Stimulated activated CD8-positive, alpha-beta memory T cell treated with anti-CD3 and anti-CD28 coated beads, Interleukin-4, amount 100 ng/mL, for 24 hours (primary cell): ENCODE results near the gene POP5.
A peak's percentile ranks its signal among the peaks of the same experiment; 100 is the strongest.

ENCODE experiments used
- DNase-seq: peaks from one replicate; pipeline ENCODE4 v3.0.0-alpha.2; 2020; ENCODE audit warnings: low read depth

Gene POP5

DNA sequence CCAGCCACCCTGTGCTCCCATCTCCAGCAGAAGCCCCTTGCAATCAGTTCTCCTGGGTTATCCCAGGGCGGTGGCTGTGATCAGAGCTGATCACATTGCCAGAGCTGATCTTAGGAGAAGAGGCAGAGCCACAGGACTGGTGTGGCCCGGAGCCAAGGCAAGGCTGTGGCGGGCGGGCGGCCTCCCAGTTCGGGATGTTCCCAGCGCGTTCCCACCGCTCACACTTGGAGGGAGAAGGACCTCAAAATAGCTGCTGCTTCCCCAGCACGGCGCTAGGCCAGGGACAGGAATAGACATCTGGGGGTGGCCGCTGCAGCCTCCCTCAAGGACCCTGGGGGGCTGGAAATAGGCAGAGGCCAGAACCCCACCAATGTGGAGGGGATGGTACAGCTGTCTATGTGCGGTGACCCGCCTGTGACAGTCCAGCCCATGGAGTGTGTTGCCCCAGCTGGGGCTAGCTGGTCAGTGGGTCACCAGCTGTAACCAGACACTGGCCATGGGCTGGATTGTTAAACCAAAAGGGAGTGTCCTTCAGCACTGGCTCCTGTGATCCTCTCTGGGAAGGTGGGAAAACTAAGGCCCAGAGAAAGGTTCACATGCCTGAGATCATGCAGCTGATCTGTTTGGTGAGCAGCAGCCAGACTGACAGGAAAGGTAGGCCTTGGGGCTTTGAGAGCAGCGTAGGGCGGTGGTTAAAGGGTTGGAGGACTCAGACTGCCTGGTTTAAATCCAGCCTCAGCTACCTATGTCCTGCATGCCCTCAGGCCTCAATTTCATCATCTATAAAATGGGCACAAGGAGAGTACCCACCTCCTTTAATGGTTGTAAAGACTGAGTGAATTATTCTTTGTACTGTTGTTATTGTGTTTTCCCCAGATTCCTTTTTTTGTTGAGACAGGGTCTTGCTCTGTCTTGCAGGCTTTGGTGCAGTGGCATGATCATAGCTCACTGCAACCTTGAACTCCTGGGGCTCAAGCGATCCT, 8.0 kb upstream of the POP5 start:
- no peak for DNase-seq

DNA sequence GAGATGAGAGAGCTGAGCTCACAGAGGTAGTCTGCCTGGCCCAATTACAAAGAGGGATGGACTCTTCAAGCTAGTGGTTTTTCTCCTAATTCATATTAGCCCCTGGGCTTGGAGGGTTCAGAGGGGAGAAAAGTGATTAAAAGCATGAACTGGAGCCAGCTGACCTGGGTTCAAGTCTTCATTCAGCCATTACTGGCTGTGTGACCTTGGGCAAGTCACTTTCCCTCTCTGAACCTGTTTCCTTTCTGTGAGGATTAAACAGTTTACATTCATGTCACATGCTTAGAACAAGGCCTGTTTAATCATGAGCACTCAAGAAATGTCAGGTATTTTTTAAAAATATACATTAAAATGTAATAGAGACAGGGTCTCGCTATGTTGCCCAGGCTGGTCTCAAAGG, 7.2 kb upstream of the POP5 start:
- DNase-seq, result no peak

DNA sequence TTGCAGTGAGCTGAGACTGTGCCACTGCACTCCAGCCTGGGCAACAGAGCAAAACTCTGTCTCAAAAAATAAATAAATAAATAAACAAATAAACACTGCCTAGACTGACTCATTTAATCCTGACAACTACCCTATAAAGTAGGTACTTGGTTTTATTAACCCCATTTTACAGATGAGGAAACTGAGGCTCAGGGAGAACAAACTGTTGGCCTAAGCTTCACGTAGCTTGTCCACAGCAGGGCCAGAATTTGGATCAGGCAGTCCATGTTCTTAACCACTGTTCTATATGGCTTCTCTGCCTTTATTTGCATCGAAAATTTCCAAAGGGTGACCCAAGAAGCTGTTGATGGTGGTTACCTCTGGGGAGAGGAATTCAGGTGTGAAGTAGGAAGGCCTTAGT, 5.7 kb upstream of the POP5 start:
- no peak for DNase-seq

DNA sequence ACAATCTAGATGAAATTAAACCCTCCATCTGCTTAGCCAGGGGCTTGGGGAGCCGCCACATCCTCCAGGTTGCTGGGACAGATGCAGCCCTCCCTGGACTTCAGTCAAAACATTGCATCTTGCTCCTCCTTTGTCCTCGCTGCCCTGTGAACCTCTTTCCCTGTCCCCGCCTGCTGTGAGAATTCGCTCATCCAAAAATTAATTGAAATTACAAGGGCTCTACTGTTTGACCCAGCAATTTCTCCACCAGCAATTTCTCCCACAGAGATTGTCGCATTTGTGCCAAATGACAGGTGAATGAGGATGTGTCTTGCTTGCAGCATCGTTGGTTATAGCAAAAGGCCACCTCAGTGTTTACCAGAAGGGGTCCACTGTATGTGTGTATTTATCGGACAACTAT, 5.0 kb upstream of the POP5 start:
- no peak for DNase-seq

DNA sequence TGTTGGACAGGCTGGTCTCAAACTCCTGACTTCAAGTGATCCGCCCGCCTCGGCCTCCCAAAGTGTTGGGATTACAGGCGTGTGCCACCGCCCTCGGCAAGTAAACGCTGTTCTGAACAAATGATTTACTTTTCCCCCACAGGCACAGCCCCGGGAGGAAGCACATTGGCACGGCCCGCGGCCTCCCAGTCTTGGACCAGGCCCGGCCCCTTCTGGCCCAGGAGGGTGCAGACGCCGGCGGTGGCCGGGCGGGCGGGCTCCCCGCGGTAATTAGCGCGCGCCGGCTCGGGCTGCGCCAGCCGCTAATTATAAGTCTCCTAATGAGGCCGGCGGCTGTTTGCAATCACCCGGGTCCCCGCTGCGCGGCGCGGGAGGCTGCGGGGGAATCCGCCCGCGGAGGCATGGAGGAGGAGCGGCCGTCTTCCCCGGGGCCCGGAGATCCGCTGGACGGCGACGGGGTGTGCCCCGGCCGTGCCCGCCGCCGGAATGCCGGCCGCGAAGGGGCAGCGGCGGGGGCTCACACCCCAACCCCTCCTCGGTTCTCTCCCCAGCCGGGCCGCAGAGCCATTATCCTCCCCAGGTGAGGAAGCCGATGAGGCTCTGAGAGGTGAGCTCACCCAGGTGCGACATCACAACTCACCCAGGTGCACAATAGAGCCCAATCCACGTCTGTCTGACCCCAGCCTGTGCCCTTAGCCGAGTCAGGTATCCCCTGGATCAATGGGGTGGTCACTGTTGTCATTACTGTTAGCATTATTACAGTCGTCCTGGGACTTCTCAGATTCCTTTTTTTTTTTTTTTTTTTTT, 3.3 kb upstream of the POP5 start:
- peak; percentile 16 for DNase-seq

DNA sequence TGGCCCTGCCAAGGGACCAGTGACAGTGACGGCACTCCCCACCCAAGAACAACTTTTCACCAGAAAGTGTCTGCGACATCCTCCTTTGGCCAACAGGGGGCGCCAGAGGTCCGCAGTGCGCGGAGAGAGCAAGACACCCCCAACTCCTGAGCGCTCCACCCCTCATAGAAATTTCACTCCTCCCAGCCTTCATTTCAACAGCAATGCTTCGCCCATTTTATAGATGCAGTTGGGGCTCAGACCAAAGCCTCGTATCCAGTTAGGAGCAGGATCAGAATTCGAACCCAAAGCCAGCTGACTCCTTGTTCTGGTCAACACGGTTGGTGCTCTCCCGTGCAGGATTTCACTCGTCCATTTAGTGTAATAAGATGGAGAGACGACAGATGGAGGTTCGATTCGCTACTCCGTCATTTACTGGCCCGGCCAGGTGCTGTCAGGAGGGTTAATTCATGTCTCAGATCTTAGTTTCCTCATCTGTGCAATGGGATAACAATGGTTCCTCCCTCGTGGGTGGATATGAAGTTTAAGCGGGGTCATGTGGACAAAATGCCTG, 2.4 kb upstream of the POP5 start:
- peak; percentile 64 for DNase-seq

DNA sequence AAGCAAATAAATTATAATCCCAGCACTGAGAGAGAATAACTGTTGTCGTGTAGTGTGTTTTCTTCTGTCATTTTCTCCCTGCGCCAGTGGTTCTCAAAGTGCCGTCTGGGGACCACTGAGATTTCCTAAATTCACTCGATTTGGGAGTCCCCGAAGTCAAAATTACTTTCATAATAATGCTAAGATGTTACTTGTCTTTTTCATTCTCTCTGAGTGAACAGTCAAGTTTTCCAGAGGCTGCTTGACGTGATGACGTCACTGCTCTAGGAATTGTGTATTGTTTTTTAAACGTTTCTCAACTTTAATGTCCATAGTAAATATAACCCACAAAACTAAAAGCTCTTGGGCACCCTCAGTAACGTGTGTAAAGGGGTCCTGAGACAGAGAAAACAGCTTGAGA, 796 bp upstream of the POP5 start:
- DNase-seq, result no peak

DNA sequence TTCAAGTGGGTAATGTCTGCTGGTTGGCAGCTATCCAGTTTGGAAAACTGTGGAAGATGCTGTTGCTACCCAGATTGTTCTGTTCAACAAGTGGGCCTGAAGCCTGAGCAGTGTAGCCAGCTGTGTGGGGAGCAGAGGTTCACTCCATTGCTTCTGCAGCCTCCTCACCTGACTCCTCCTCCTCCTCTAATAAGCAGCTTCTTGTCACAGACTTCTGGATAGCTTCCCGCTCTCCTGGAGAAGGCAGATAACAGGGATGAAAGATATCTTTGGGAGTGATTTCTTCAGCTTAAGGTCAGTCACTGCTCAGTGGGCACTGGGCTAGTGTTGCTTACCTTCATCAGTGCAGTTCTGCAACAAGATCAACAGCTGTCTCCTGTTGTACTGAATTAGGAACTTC, 2.0 kb downstream of the POP5 start:
- DNase-seq, result no peak

DNA sequence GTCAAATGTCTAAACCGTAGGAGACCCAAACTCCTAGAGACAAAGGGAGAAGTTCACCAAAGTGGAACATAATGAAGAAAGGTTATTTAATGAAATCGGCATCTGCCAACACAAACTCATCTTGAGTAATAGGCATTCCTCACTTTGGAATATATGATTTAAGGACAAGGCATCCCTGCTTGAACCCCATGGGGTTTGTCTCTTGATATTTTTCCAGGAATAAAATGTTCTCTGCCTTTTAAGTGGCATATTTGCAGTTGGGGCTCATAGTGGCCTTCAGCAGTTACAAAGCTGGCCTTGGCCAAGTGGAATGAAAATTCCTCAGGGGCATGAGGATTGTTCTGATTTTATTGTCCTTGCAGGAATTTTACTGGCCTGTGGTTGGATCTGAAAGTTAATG, 7.1 kb downstream of the POP5 start:
- DNase-seq, result no peak

DNA sequence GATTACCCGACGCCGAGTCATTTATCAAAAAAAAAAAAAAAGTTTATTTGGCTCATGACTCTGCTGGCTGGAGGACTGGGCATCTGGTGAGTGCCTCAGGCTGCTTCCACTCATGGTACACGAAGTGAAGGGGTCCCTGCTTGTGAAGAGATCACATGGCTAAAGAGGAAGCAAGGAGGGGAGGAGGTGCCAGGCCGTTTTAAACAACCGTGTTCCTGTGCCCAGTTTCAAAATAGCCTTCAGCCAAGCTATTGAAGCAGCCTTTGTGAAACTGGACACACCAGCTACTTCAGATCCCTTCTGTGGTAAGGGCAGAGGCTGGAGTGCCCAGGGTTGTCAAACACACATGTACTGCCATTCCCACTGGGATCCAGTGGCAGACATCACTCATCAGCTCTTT, 7.6 kb downstream of the POP5 start:
- no peak for DNase-seq

DNA sequence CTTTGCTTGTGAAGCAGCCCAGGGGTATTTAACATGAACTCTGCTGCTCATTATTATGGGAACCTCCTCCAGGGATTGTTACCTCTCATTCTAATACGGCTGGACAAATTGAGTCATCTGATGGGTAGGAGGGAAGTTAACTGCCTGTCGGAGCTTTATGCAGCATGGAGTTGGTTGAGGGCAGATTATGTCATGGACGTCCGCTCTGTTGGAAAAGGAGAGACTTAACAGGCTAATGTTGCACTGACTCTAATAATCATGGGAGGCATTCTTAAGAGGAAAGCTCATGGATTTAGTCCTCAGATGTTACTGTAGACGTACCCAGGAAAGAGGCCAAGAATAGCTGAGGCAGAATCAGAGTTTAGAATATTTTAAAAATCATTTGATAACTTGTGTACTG, 9.9 kb downstream of the POP5 start:
- DNase-seq, result no peak

DNA sequence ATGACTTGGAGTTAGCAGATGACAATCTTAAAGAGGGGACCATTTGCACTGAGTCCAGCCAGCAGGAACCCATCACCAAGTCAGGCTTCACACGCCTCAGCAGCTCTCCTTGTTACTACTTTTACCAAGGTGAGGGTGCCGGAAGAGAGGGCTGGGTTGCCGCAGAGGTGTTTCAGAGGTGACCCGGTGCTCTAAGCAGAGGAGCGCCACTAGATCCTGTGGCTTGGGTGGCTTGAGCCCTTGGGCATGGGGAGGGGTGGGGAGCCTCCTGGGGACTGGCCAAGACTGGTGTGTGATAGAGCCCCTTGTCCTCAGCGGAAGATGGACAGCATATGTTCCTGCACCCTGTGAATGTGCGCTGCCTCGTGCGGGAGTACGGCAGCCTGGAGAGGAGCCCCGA, 17.7 kb downstream of the POP5 start:
- no peak for DNase-seq

DNA sequence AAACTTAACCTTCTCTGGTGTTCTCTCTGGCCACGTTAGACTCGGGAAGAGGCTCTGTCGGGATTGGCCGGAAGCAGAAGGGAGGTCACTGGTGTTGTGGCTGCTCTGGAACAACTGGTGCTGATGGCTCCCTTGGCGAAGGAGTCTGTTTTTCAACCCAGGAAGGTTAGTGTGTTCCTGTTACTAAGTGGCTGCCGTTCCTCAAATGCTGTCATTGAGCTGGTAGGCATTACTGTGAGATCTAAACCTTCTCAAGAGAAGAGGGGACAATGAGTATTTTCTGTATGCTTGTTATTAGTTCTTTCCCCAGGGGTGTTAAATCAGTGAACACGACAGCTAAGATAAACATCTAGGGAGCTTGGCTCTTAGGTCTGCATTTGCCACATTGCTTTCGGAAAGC, 18.3 kb downstream of the POP5 start:
- DNase-seq, result no peak

DNA sequence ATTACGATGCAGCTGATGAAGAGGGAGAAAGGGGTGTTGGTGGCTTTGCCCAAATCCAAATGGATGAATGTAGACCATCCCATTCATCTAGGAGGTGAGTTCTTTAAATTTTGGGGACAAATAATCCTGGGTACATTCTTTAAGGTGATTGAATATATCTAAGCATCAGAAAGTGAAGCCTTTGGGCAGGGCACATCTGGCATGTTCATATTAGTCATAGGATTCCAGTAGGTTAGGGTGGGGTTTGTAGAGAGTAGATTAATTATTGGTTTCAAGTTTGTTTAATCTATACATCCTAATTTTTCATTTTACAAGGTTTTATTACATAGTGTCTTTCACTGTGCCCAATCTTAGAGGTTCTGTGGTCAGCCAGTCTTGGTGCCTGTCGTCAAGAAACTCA, 23.6 kb downstream of the POP5 start:
- no peak for DNase-seq

DNA sequence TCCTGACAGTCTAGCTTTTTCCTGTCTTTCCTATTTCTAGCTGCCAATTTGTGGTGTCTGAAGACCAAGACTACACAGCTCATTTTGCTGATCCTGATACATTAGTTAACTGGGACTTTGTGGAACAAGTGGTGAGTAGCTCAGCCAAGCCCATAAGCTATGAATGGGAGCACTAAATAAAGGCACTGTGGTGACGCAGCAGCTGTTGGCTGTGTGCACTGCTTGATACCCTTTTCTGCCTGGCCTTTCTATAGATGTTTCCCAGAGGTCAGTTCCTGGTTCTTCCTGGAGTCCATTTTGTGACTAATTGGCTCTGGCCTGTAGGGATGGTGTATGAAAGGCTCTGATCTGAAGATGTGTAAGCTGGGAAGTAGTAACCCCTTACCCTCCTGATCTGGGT, 26.5 kb downstream of the POP5 start:
- no peak for DNase-seq

DNA sequence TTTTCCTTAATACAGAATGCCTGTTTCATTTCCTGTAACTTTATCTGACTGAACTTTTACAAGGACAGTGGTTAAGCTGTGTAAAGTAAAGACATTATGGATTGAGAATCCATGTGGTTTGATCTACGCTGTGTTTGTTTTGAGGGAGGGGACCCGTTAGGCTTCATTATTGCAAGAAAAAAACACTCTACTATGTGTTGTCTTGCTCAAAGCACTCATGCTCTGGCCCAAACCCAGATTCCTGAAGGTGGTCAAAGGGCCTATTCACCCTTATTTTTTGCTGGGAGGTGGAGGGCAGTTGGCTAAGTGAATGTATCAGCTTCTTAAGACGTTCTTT, 35.2 kb downstream of the POP5 start:
- DNase-seq, result no peak

DNA sequence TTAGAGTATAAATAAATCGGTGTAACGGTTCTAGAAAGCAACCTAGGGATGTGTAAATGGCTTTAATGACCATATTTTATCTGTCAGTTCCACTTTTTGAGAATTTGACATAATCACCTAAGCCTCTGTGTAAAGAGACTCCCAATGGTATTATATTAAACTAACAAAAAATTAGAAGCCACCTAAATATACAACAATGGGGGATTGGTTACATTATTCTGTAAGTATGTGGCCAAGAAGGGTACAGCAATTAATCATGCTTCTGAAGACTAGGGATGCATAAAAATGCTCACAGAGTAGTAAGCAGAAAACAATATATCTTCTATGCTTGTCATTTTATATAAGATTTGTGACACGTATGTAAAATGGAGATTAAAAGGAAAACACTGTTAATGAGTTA, 36.5 kb downstream of the POP5 start:
- no peak for DNase-seq

DNA sequence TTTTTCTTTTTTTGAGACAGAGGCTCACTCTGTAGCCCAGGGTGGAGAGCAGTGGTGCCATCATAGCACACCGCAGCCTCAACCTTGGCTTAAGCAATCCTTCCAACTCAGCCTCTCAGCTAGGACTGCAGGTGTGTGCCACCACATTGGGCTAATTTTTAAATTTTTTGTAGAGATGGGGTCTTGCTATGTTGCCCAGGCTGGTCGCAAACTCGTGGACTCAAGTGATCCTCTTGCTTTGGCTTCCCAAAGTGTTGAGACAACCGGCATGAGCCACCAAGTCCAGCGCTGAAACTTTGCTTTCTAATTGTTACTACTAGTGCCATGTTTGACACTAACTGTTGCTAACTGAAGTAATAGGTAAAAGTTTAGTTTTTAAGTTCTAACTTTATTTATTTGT, 39.0 kb downstream of the POP5 start:
- no peak for DNase-seq

DNA sequence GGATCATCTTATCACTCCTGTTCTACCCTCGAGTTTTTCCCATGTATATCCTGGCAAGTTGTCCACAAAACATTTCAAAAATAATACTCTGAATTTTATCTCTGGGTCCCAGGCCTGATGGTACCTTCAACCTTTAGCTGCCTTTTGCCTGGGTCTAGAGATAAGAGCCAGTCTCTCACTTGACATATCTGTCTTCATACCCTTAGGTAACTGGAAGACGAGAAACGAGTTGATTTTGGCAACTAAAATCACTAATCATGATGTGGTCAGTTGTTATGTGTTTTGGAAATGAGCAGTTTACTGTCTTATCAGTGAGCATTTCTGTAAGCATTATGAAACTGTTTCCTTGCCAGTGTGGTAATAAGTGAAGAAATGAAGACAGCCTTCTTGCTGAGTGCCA, 40.8 kb downstream of the POP5 start:
- DNase-seq, result no peak

DNA sequence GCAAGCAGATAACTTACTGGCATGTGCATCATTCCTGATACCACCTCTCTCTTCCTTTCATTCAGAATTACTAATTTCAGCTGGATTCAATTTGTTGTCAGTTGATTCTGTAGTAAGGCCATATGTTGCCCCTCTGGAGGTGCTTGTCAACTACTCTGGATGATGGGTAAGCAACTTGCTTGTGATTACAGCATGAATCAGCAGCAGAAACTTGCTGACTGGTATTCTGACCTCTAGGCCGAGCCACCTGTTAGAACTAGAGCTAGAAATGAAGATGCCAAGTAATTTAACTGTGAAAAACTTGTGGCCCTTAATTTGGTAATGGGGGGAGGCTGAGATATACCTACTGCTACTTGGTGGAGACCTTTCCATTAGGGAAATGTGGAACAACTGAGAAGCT, 41.9 kb downstream of the POP5 start:
- no peak for DNase-seq

DNA sequence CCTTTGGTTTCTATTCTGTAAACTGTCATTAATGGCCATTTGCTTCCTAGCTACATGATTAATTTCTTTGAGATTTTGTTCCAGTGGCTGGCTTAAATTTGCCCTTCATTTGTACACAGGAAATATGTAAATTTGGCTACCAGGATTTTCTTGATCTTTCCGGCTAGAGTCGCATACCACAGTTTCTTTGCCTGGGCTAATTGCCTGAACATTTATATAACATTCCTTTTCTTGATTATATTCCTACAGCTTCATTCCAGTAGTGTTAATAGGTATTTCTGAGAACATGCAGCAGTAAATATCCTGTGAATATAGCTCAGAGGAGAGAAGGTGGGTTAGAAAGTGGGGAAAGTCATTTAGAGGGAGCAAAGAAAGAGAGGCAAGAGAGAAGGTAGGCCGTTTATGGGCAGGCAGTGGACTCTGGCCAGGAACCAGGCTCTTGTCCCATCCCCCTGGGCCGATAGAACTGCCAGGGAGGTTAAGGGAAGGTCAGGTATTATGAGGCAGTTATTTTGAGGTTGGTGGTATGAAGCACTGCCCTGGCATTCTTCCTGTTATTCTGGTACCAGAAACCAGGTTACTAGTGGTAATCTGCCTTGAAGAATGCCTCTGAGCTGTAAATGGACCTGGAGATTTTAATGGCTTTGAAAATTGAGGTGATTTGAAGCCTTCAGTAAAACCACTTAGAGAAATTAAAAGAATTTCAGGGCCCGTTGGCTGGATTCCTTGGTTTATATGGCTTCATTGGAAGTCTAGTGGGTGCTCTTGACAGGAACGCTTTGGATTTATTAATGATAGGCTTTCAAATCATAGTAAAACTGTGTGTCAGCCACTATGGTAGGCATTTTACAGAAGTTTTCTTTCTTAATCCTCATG, 42.7 kb downstream of the POP5 start:
- no peak for DNase-seq

DNA sequence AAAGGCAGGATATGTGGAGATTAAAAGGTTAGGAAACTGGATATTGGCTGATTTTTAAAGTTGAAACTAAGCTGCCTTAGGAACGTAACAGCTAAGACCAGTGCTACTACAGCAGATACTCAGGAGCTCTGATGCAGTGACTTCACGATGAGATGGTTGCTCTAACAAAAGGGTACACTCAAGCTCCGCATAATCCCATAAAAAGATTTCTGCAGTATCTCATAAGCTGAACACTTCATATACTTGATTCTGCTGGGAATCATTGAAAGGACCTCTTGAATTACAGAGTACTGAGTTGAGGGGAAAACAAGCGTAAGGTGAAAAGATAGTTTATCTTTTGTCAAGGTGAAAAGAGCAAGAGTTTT, 43.4 kb downstream of the POP5 start:
- DNase-seq, result no peak
